Activated naive CD8-positive, alpha-beta T cell treated with anti-CD3 and anti-CD28 coated beads, Interleukin-2, amount 50 U/mL, for 16 hours (primary cell): ENCODE results near the gene ABCC6.
"Not testable (repeated sequence)": the region's sequence is repeated elsewhere in the genome, so short reads cannot be mapped to it uniquely, and the experiment has no call there.

ENCODE experiments used
- DNase-seq: peaks from one replicate; pipeline ENCODE4 v3.0.0-alpha.2; 2020; ENCODE audit warnings: low read depth, low spot score

ABCC6 gene

GRCh38 chr16:16190546-16190945, 32.7 kb downstream of the ABCC6 start:
- DNase-seq, result no peak

DNA sequence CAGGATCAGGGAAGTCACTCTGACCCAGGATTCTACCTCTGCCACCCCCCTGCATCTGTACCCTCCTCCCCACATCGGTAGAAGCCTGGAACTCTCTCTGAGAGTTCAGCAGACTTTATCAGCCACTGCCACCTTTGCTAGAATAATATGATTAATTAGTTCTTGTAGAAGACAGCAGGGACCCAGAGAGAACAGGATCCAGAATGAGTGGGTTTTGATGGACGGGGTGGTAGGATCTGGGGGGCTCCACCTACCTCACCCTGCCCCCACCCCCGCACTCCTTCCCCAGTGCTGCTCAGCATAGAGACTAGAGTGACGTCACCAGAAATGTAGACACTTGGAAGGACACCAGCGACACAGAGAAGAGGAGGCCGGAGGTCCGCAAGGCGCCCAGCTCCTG, 33.5 kb downstream of the ABCC6 start:
- DNase-seq, result no peak

DNA sequence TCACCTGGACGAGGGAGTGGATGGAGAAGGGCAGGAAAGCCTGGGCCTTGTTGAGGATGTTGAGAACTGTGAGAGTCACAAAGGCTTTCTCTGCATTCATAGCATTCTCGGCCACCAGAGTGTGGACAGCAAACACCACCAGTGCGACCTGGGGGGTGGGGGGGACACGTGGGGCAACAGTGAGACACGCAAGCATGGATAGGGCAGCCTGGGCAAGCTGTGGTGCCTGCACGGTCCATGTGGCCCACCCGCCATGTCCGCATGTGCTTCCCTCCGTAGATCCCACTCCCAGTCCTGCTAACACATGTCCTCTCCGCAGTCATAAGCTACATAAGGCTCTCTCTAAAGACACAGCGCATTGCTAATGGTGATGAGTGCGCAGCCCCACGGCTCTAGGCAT, 34.5 kb downstream of the ABCC6 start:
- DNase-seq, result no peak

DNA sequence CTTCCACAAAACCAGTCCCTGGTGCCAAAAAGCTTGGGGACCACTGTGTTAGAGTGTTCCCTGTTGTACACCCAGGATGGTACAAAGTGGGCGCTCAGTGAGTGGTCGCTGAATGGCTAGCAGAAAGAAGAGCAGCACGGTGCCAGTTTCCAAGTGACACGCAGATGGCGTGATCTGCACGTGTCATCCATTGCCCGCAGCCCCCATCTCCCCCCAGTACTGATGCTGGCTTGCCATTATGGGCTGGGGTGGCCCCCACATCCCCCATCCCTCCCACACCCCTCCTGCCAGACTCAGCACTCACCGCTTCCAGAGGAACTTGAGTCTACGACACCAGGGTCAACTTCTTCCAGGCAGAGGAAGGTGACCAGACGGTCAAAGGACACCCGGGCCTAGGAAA, 36.5 kb downstream of the ABCC6 start:
- DNase-seq, result no peak

GRCh38 chr16:16185095-16185494, 38.2 kb downstream of the ABCC6 start:
- no peak for DNase-seq

- no peak for DNase-seq
Observed at GRCh38 chr16:16184594-16184993, 38.7 kb downstream of the ABCC6 start.

- no peak for DNase-seq
Observed at GRCh38 chr16:16183562-16183961, 39.7 kb downstream of the ABCC6 start.

GRCh38 chr16:16182918-16183317, 40.4 kb downstream of the ABCC6 start:
- DNase-seq, result no peak

DNA sequence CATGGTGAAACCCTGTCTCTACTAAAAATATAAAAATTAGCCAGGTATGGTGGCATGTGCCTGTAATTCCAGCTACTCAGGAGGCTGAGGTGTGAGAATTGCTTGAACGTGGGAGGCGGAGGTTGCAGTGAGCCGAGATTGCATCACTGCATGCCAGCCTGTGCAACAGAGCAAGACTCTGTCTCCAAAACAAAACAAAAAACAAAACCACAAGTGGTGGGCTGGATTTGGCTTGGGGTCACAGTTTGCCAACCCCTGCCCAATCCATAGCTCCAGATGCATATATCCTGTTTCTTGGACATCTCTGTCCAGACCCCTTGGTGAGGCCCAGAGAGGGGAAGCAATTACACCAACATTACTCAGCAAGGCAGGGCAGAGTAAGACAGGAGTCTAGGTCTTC, 41.5 kb downstream of the ABCC6 start:
- not testable (repeated sequence) for DNase-seq

GRCh38 chr16:16178455-16179162, 44.7 kb downstream of the ABCC6 start:
- no peak for DNase-seq

DNA sequence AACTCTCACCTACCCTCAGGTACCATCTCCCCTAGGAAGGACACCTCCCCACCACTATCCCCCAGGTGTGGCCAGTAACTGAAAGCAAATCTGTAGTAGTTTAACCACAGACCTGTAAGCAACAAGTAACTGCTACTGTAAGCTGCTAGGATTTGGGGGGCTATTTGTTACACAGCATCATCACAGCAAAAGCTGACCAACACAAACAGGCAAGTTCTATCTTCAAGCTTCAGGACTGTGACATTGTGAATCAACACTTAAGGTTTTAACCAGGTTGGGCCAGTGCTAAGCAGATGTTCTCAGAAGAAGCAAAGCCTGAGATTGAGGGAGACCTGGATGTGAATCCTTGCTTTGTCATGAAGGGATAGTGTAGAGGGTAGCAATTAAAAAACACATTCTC, 47.0 kb downstream of the ABCC6 start:
- DNase-seq, result no peak

DNA sequence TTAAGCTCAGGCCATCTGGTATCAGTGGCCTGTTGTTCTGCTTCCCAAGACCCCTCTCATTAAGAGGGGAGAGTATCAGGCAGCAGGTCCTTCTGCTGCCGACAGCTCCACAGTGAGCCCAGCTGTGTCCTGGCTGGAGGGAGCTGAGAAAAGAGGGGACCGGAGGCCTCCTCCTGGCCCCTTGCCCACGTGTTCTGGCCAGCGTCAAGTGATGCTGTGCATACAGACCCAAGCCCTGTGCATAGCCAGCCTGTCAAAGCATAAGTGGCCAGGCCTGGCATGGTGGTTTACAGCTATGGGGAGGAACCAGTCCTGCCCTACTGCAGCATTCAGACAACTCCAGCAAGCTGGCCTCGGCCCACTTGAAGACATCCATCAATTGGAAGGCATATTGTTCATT, 48.0 kb downstream of the ABCC6 start:
- DNase-seq, result no peak

GRCh38 chr16:16172991-16173390, 50.3 kb downstream of the ABCC6 start:
- no peak for DNase-seq

DNA sequence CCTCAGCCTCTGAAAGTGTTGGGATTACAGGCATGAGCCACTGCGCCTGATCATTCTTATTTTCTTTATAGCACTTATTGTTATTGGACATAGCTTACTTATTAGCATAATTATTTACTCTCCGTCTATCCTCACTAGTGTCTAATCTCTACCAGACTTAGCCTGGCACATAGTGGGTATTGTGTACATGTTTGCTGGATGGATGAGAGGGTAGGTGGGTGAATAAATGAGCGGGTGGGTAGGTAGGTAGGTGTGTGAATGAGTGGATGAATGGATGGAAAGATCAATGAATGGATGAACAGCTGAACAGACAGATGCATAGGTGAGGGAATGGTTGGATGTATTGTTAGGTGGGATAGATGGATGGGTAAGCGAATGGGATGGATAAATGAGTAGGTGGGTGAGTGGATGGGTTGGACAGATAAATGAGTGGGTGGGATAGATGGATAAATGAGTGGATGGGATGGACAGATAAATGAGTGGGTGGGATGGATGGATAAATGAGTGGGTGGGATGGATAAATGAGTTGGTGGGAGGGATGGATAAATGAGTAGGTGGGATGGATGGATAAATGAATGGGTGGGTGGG, 51.9 kb downstream of the ABCC6 start:
- DNase-seq, result no peak

- DNase-seq, result no peak
Observed at GRCh38 chr16:16169615-16170014, 53.7 kb downstream of the ABCC6 start.

DNA sequence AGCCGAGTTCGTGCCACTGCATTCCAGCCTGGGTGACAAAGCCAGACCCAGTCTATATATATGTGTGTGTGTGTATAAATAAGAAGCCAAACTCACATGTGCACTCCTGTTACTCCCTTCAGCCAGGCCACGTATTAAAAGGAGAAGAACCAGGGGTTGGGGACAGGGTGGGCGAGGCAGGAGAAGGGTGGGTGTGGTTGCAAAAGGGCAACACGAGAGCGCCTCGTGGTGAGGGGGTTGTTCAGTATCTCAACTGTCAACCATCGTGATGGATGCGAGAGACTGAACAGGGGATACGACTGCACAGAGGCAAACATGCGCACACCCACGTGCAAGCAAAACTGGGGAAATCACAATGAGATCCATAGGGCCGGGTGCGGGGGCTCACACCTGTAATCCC, 54.9 kb downstream of the ABCC6 start:
- DNase-seq, result no peak

GRCh38 chr16:16167927-16168326, 55.4 kb downstream of the ABCC6 start:
- DNase-seq, result no peak

- no peak for DNase-seq
Observed at GRCh38 chr16:16166949-16167348, 56.3 kb downstream of the ABCC6 start.

DNA sequence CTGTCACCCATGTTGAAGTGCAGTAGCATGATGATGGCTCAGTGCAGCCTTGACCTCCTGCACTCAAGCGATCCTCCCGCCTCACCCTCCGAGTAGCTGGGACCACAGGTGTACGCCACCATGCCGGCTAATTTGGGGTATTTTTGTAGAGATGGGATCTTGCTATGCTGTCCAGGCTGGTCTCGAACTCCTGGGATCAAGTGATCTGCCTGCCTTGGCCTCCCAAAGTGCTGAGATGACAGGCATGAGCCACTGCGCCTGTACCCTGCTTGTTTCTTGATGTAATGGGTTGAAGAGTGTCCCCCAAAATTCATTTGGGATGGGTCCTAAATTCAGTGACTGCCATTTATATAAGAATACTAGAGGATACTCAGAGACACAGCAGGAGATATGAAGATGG, 57.2 kb downstream of the ABCC6 start:
- DNase-seq, result no peak

- no peak for DNase-seq
Observed at GRCh38 chr16:16164243-16164642, 59.1 kb downstream of the ABCC6 start.

DNA sequence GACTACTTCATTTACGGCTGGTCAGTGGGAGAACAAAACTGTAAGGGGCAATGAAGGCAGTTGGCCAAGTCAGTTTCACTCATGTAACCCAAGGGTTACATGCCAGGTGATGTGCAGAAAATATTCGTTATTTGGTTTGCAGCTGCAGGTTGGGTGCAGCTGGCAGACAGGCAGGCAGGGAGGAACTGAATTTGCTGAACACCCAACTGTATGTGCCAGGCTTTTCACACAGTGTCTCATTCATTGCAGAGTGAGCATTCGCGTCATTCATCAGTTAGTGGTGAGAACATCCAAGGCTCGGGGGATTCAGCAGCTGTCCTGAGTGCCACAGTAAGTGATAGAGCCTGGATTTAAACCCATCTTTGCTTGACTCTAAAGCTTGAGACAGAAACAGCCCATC, 59.7 kb downstream of the ABCC6 start:
- DNase-seq, result no peak

DNA sequence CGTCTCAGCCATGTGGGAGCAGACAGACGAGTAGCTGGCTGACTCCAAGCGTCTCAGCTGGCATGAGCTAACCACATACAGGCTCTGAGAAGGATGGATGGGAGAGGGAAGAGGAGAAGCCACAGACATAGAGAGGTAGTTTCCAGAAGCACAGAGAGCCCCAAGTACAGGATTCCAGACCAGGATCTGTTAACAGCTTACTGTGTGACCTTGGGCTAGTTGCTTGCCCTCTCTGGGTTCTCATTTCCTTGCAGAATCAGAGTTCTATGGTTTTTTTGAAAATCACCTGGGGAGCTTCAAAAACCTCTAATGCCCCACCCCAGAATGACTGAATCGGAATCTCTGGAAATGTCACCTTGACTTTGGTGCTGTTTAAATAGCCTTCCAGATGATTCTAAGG, 60.2 kb downstream of the ABCC6 start:
- no peak for DNase-seq

DNA sequence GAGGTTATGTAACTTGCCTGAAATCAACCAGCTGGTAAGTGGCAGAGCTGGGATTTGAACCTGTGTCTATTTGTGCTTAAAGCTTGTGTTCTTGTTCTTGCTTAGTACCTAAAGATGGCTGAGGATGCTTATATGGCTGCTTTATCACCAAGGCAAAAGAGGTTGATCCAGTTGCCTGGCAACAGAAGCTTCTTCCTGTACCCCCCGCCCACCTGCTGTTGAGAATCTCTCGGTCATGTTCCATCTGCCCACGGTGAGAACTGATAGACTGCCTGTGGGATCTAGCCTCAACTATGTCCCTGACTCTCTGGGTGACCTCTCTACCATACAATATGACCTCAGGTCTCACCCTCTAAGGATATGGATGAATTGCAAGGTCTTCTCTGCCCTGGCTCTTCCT, 60.7 kb downstream of the ABCC6 start:
- DNase-seq, result no peak

DNA sequence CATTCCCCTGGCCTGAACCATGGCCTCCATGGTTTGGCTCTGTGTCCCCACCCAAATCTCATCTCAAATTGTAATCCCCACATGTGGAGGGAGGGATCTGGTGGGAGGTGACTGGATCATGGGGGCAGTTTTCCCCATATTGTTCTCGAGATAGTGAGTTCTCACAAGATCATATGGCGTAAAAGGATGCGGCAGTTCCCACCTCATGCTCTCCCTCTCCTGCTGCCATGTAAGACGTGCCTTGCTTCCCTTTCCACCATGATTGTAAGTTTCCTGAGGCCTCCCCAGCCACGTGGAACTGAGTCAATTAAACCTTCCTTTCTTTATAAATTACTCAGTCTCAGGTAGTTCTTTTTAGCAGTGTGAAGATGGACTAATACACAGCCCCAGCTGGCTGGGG, 61.5 kb downstream of the ABCC6 start:
- DNase-seq, result not testable (repeated sequence)
